C4-2B (cell line): ENCODE measurements around the gene USPL1.

Source experiments
- ZFX ChIP-seq: fragments of 450-650 bp; IDR thresholded peaks from 2 replicates; pipeline ENCODE4 v1.6.1; 2017
- TF ChIP-seq, protein P1 (sequence below): fragments of 450-650 bp; conservative IDR thresholded peaks from 2 replicates; pipeline ENCODE4 v1.5.1; 2017; ENCODE audit warnings: mild to moderate bottlenecking

DNA sequence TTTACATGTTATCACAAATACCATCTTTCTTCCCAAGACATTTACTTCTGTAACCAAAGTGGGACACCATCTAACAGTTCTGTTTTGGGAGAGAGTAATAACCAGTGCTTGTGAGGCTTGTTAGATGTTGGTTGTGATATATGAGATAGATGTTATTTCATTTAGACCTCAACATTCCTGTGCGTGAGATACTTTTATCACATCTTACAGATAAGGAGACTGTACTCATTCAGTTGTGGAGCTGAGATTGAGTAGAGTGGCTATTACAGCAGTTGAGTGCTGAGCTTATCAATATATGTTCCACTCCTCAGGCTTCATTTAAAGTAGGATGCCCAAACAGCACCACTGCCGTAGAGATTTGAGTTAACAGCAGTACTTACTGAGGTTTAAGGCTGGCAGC lies 43.1 kb downstream of the USPL1 start:
- TF ChIP-seq, protein P1, sequence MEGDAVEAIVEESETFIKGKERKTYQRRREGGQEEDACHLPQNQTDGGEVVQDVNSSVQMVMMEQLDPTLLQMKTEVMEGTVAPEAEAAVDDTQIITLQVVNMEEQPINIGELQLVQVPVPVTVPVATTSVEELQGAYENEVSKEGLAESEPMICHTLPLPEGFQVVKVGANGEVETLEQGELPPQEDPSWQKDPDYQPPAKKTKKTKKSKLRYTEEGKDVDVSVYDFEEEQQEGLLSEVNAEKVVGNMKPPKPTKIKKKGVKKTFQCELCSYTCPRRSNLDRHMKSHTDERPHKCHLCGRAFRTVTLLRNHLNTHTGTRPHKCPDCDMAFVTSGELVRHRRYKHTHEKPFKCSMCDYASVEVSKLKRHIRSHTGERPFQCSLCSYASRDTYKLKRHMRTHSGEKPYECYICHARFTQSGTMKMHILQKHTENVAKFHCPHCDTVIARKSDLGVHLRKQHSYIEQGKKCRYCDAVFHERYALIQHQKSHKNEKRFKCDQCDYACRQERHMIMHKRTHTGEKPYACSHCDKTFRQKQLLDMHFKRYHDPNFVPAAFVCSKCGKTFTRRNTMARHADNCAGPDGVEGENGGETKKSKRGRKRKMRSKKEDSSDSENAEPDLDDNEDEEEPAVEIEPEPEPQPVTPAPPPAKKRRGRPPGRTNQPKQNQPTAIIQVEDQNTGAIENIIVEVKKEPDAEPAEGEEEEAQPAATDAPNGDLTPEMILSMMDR: no peak
- no peak for TF ChIP-seq ZFX
